GM19035 (cell line): ENCODE data around the gene NUCKS1.

Experiments used
- ATAC-seq: cut with Tn5 transposase; IDR thresholded peaks from one replicate; pipeline ENCODE4 v1.9.1; 2021; ENCODE audit not compliant: unreplicated experiment

Gene NUCKS1

DNA sequence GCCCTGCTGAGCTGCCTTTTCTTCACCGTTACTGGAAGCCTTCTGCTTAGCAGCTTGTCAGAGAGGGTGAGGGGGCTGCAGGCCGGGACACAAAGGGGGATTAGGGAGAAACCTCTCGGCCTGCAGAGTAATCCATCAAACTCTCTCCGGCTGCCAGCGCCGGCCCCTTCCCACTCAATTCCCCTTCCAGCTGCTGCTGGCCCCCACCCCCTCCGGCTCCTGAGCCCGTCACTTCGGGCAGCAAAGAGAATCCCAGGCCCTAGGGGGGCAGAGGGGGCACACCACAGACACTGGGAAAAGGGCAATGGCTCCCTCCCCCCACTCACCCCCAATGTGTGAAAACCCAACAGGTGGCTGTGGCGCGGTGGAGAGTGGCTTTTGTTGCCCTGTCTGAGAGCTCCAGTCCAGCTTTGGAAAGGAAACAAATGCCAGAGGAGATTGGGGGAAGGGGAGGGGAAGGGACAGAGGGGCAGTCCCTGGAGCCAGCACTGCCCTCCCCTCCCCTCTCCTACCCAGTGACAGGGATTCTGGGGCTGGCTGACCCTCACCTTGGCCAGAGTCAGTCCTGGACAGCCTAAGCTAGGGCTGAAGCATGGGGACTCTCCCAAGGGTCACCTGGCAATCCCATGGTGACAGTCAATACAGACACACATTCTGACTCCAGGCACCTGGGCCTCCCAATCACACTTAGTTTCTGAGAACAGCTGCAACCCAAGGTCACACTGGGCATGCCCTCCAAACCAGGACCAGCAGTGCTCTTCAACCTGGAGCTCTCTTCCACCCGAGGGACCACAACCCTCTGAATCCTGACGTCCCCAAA, 79.2 kb downstream of the NUCKS1 start:
- ATAC-seq = no peak

GRCh38 chr1:205670150-205670446, 79.9 kb downstream of the NUCKS1 start:
- no peak for ATAC-seq

GRCh38 chr1:205669341-205670149, 80.4 kb downstream of the NUCKS1 start:
- ATAC-seq = no peak

DNA sequence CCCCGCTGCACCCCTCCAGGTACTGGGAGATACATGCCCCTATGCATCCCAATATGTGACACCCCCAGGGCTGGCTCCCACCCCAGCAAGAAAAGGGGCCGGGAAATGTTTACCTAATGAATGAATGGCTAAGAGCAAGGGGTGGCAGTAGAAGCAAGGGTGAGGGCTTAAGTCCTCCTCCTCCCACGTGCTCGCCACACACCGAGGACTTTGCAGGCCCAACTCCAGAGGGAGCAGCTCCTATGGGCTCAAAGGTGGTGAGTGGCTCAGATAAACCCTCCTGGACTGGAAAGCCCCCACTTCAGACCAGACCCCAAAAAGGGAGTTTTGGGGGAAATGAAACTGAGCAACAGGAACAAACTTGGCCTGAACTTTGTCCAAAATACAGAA, 81.0 kb downstream of the NUCKS1 start:
- ATAC-seq = no peak

DNA sequence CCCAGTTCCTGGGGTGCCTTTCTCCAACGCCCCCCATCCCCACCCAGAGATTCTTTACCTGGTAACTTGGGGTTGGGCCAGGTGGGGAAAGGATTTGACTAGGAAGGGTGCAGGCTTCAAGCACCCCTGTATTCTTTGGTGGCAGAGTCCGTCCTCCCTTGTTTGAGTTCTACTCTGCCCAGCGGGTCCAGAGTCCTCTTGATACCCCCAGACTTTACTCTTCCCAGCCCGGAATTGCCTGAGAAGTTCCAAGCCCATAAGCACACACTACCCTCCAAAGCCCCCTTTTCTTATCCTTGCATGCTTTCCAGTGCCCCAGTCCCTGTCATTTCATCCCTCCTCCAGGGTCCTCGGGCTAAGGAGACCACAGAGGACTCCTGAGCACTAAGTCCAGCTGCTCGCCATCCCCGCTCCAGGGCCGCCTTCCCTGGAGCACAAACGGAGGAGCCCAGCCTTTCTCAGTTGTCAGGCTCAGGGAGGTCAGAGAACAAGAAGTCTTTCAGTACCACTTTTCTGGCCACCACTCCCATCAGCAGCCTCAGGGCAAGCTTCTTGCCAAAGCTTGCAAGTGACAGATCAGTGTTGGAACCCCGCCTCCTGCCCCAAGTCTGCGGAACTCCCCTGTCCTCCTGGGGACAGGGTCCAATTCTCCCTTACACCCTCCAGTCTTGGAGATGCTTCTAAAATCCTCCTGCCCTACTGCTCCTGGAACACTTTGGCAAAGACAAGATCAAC, 81.9 kb downstream of the NUCKS1 start:
- ATAC-seq = no peak

DNA sequence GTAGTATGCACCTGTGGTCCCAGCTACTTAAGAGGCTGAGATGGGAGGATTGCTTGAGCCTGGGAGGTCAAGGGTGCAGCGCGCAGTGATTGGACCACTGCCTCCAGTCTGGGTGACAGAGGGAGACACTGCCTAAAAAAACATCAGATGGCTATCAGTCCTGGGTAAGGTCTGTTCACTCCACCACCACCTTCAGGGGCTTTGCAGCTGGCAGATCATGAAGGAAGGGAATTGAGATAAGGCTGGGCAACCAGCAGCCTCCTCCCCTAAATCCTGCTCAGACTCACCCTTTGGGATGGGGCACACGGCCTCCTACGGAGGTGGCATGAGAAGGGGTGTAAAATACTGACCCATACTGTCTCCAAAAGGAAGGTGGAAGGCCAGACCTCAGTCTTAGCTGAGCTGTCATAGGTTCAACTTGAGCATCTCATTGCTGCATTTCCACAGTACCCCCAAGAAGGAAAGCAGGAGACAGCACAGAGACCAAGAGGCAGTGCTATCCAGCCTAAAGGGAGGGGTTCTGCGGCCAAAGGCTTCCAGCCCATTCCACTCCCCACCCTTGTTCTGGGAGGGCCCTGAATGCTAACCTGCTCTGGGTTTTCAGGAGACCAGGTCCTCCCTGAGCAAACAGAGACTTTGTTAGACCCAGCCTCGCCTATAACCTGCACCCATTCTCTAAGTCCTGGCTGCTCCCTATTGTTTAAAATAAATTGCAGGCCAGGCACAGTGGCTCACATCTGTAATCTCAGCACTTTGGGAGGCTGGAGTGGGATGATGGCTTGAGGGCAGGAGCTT, 83.4 kb downstream of the NUCKS1 start:
- ATAC-seq = no peak

DNA sequence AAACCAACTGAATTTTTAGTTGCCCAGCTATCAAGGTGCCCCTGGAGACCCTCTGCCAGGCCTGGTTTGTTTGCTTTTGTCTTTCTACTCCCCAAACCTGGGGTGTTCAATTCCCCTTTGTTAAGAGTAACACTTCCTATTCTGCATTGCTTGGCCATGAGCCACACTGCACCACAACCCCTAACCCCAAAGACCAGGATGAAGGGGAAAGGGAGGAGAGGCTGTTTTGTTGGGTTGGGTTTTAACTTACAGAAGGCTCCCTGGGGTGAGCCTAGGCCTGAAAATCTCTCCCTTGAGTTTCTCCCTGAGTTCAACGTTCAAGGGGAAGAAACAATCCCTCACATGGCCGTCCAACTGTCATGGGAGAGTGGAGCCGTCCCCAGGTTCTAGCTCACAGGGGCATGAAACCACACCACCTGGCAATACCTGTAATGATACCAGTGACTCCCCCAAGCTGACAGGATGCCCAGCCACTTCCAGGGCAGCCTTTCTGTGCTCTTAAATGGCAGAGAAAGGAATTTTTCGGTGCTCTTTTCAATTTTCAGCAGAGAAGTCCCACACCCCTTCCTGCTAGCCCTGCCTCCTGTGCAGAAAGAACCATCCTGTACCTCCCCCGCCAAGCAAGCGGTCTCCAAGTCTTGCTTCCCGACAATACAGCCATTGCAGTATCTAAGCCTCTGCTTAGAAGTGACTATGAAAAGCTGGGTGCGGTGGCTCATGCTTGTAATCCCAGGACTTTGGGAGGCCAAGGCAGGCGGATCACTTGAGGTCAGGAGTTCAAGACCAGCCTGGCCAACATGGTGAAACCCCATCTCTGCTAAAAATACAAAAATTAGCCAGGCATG, 84.6 kb downstream of the NUCKS1 start:
- no peak for ATAC-seq

DNA sequence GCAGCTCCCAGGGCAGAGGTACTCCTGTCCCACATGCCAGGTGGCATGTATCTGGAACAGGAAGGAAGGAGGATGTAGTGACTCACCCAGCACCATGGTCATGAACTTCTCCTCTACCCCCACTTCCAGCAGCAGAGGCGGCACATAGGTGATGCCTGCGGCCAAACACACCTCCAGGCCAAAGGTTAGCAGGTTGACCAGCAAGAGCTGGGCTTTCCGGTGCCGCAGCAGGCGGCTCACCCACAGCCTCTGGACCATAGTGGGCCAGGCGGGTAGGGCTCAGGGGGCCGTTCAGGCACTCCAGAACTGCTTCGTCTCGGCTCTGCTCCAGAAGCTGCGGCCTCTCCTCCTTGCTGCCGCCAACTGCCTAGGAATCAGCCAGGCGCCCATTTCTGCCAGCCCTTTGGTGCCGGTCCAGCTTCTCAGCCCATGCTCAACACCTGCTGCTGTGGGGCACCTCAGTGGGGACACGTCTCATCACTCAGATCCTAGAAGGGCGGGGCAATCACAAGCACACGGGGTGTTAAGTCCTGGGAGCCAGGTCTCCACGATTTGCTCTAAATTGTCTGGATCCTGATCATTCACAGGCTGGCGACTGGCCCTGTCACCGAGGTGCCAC, 85.5 kb downstream of the NUCKS1 start:
- no peak for ATAC-seq

- no peak for ATAC-seq
These were observed 86.6 kb downstream of the NUCKS1 start for GRCh38 chr1:205663286-205663936.
